Activated CD4-positive, alpha-beta T cell treated with anti-CD3 and anti-CD28 coated beads, Interleukin-2, amount 50 U/mL, for 1 hour (primary cell): ENCODE data around the gene PTPN20.

ENCODE experiments used
- DNase-seq: peaks from one replicate; pipeline ENCODE4 v3.0.0-alpha.2; 2020

The PTPN20 gene

DNA sequence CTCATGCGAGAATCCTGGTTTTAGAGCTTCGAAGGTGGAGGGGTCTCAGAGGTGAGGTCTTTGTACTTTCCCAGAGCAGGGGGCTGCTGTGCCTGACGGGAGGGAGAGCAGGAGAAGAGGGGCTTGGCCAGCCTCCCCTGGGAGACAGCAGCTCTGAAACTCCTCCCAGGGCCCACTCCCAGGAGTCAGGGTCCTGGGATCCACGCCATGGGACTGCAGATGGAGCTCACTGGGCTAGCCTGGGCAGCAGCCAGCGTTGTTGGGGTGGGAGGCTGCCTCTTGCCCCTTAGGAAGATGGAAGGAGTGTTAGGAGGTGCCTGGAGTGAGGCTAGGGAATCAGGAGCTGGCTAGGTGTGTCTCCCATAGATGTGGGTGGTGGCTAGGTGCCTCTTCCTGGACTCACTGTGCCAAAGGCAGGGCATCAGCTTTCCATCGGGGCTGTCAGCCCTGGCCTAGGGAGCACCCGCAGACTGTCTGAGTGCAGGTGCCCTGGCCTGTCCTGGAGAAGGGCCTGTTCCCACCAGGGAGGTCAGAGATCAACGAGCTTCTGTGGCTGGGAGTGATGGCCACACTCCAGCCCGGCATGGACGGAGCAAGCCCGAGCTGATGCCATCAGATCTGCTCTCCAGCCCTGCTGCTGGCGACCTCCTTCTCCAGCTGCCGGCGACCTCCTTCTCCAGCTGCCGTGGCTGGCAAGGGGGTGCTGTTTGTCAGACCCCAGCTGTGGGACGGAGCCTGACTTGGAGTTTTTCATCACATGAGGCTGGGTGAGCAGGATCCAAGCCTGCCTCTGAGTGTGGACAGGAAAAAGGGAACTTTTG is 111.3 kb downstream of the PTPN20 start:
- DNase-seq, result no peak

DNA sequence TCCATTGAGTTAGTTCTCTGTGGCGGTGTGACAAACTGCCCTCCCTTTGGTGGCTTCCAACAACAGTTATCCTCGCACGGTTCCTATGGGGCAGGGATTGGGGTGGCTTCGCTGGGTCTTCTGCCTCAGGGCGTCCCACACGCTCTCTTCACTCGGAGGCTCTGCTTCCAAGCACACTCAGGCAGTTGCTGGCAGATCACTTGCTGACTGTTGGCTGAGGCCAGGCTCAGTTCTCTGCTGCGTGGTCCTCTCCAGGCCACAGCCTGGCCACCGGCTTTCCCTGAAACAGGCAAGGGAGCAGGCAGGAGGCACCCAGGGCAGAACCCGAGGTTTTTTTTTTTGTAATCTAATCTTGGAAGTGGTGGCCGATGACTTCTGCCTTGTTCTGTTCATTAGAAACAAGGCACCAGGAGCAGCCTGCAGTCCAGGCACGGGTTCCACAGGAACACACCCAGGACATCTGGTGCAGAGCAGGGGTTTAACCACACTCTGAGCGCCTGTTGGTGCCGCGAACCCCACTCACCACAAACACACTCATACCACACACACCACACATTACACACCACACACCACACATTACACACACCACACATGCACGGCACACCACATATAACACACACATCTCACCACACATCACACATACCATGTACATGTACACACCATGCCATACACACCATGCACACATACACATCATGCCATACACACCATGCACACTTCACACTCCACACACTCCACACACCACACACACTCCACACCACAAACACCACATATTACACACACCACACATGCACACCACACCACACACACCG is 112.2 kb downstream of the PTPN20 start:
- DNase-seq, result no peak

DNA sequence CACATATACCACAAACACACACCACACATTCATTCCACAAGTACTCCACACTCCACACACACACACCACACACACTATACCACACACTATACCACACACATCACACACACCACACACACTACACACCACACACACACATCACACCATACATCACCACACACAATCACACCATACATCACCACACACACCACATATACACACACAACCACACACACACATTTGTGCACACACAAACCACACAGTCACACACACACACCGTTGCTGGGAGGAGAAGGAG is 112.8 kb downstream of the PTPN20 start:
- no peak for DNase-seq

DNA sequence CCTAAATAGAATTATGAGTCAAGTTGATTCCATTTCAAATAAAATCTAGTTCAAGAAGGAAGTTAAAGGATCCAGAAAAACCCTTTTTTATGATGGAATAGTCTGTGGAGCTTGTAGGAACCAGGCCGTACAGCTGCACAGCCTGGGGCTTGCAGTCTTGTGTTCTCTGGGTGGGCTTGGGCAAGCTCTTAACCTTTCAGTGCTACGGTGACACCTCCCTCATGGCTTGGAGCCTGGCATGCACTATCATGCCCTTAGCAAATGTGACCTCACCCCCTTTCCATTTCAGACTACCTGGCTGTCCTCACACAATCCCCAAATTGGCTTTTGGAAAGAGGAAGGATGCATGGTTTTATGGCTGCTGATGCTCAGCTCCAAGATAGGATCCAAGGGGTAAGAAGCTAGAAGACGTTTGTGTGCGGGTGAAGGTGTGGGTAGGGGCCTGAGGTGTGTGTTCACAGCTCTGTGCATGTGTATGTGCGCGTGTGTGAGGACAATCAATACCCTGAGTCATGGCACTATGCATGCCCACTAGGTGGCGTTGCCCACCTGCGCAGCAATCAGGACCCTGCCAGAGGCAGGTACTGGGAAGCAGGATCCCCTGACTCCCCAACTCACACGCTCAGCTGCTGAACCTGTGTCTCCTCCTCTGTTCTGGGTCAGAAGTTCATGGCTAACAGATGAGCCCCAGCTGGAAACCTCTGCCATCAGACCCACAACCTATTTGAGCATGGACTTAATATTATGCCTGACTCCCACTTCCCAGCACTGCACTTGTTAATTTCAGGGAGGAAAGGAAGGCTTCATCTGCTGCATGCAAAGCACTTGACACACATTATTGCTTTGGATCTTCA is 113.4 kb downstream of the PTPN20 start:
- peak; percentile 63 for DNase-seq

DNA sequence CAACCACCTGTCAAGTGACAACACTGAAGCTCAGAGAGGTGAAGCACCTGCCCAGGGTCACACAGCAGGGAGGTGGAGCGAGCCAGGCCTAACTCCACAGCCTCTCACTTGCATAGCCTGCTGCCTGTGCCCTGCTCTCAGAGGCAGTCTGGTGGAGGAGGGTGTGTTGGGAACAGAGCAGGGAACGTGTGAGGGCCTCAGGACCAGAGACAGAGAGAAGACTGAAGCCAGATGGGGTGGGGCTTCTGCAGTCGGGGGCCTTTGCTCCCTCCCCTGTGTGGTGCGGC is 114.0 kb downstream of the PTPN20 start:
- DNase-seq, result no peak

DNA sequence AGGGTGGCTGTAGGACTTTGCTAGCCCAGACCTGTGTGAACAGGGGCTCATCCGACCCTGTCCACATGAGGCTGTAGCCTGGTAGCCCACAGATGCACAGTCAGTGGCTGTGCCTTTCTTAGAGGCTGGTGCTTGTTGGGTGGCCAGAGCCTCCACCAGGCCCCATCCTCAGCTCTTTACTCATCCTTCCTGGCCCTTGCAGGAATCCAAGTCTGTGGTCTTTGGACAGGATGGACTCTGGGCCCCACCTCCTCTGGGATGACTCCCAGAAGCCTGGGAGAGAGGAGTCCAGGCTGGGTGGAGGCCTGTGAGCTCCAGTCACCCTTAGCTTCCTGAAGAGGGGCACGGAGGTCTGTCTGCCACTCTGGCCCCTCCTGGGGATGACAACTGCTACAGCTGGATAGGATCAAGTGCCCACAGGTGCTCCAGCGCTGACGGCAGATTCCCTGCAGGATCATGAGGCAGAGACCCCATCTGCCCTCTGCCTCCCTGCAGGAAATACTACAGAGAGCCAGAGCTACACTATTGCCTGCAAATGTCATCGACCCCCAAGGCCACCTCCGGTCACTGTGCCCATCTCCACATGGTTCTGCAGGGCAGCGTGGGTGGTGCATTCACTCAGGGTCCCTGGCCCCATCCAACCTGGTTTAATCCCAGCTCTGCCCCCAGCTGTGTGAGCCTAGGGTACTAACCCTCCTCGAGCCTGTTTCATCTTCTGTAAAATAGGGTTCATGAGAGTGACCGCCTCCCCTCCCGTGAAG is 114.5 kb downstream of the PTPN20 start:
- DNase-seq, result no peak

DNA sequence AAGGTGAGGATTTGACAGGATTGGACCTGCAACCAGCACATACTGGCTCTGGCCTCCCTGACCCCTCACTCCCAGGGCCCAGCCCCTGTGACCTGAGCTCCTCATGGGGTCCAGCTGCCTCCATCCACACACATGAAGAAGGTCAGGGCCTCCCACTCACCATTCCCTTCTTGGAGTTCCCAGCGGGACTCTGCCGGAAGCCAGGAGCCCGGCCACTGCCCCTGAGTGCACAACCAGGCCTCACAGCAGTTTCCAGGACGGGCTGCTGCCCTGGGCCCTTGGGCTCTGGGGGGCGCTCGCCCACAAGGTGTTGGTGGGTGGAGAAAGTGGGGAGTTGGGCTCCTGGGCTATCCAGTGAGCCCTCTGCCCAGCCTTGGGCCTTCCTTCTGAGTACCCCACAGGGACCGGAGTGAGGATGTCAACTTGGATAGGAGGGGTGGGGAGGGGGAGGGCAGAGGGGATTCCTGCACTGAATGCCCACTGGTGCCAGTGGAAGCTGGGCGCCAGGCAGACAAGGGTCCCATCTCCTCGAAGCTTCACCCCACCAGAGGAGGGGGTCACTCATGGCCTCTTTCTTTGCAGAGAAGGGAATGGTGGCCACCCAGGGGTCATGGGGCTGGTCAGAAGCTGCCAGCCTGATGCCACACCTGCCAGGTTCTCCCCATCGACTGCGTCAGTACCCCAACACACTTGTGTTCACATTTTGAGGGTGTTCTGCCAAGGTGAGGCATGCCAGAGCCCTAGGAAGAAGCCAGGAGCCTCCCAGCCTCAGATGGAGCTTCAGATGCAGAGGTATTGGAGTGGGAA is 115.3 kb downstream of the PTPN20 start:
- no peak for DNase-seq

DNA sequence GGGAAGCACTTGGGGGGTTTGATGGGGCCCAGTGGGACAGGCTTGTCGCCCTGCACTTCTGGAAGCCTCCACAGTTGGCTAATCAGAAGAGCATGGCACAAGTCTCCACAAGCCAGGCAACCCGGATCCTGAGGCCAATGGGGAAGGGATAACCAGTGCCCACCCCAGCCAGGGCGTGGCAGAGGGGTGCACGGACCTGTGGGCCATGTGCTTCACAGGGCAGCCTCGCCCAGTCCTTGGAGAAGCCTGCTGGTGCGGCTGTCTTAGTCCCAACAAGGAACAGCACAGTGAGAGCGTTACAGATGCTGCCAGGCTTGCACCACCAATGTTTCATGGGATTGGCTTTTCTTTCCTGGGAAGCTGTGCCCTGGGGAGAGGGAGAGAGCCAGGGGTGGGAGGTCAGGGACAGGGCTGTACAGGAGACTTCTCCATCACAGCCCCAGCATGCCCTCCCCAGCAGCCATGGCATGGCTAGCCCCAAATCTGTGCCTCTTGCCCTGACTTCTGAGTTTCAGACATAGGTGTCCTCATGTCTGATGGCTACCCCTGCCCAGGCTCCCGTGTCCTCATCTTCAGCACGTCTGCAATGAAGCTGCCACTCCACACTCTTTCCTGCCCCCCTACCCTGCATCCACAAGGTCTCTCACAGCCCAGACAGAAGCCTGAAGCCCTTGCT is 116.0 kb downstream of the PTPN20 start:
- DNase-seq, result no peak

DNA sequence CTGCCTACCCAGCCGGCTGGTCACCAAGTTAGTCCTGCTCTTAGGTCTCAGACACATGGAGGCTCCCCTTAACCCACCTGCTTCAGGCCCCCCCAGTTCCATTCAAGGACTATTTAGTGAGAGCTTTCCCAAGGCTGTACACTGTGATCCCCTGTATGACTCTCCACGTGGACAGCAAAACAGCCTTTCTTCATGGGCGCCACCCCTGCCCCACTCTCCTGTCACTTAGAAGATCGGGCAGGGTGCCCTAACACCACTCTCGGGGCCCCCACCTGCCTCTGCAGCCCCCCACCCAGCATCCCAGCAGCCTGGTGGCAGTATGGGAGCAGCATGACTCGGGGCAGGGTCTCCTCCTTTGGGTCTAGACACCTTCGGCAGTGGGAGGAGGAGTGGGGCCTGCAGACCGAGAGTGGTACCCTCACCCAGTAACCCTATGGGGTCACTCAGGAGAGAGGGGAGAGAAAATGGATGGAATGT is 116.6 kb downstream of the PTPN20 start:
- DNase-seq, result no peak

DNA sequence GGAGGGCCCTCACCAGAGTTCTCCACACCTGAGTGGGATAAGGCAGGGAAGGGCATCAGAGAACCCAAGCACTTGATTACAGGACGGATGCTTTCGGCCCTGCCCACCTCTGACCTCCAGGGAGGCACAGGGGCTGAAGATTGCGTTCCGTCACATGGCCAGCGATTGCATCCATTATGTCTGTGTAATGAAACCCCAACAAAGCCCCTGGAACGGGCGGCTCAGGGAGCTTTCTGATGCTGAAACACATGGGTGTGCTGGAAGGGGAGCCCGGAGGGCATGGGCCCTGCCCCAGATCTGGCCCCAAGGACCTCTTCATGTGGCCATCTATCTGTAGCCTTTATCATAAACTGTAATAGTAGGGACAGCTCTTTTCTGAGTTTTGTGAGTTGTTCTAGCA is 117.2 kb downstream of the PTPN20 start:
- DNase-seq, result no peak

DNA sequence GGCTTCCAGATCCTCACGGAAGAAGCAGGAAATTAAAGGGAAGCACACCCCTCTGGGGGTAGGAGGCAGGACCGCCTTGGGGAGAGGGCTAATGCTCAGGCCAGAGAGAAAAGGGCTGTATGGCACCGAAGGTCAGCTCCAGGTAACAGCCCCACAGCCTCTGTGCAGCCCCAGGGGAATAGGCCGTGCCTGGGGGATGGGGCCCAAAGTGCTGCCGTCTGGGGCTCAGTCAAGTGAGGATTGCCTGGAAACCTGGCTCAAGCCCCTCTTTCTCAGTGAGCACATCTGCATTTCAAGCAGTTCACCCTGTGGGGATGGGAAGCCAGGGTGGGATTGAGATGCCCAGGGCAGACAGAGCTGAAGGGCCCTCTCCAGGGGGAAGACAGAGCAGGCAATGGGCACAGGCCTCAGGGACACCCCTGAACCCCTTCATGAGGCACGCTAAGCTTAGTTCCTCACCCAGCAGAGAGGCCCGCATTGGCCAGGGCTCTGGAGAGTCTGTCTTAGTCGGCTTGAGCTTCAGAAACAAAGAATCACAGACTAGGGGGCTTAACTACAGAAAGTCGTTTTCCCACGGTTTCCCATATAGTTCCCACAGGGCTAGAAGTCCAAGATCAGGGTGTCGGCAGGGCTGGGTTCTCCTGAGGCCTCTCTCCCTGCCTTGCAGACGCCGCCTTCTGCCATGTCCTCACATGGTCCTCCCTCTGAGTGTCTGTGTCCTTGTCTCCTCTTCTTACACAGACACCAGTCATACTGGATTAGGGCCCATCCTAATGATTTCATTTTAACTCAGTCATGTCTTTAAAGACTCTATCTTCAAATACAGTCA is 118.2 kb downstream of the PTPN20 start:
- no peak for DNase-seq

DNA sequence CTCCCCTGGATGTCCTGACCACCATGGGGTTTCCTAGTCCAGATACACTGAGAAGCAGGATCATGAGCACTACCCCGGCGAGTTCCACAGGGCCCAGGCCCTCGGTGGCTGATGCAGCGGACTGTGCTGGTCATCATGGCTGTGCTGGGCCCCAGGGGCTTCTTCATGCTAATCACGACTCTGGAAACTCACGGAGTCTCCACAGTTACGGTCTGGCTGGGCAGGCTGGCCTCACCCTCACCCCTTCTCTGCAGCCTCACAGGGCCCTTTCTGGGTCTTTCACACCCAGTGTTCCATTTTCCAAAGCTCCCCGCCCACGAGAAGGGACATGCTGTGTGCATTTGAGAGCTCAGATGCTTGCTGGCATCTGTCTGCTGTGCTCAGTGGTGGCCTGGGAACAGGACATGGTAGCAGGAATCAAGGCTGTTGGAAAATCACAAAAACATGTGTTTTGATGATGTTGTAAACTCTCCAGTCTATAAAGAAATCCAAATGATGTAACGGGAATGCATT is 119.0 kb downstream of the PTPN20 start:
- no peak for DNase-seq

DNA sequence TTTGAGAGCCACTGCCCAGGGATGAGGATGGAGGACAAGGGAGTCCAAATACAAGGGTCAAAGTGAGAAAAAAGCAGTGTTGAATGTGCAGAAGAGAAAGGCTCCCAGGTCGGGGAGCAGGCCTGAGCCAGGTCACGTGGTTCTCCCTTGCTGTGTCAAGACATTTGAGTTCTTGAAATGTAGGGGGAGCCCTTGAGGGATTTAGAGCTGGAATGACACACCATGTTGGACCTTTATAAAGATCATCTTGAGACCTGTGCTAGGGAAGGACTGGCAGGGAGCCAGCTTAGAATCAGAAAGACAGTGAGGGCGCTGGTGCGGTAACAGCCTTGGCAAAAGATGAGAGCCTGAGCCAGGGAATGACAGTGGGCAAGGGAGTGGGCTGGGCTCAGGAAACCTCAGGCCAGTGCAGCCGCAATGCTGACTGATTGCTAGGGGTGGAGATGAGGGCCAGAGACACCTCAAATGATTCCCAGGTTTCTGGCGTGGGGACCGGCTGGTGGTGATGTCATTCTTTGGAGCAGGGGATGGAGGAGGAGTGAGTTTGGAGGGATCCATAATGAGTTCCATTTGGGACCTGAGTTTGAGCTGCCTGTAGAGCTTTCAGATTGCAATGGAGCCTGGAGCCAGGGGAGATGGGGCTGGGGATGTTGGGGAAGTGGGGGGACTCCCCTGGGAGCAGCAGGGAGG is 120.1 kb downstream of the PTPN20 start:
- DNase-seq, result no peak

DNA sequence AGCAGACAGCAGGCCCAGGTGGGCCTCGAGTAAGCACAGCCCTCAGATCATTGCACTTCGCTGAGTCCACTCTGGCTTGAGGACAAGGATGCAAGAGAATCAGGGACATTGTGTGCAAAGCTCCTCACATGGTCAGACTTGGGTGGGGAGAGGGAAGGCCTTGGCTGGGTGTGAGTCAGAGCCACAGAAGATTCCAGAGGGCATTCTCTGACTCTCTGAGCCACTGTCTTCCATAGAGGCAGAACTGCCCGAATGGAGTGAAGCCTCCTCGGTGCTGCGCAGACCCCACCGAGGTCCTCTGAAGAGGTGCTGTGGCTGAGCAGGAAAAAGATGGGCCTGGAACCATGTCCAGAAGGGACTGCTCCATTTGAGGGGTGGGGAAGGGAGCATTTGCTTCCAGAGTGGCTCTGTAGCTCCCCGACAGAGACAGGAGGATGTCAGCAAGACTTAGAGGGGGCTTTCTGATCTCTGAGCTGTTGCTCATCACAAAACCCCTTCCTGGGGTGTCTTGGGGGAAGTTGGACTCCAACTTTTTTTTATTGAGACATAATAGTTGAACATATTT is 120.8 kb downstream of the PTPN20 start:
- no peak for DNase-seq

DNA sequence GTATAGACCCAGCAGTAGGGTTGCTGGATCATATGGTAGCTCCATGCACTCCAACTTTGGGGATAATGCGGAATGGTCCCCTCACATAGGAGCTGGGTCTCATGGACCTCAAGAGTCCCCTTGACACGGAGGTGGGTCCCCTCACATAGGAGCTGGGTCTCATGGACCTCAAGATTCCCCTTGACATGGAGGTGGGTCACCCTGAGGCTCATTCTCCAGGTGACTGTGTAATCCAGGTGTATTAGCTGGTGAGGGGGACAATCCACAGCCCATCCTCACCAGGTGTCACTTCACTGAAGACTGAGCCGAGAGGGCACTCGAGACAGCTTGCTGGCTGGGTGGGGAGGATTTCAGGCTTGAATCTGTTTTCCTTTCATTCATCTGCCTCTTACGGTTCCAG is 121.9 kb downstream of the PTPN20 start:
- no peak for DNase-seq

DNA sequence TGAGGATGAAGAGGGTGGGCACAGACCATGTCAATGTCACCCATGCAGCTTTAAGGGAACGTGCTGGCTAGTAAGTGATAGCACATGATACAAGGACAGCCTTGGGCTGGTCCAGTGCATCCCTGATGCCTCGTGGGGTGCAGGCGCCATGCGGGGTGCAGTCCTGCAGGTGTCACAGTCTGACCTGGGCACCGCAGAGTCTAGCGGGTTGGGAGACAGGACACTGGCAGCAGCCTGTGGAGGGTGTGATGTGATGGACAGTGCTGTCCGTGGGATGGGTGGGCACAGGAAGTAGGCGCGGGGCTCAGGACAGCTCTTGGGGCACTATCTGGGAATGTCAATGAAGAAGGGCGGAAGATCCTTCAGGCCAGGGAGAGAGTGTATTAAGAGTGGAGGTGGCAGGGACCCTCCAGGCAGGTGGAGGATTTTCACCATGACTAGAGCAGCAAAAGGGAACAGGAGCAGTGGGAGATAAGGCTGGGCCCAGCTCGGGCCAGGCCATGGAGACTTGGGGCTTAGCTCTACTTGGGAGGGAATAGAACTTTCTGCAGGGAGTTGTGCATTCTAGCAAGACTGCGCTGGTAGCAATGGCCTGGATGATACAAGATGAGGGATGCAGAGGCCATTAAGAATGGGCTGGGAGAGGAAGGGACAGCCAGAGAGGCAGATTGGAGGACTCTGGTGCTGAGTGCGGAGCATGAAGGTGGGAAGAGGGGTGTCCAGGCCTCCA is 122.5 kb downstream of the PTPN20 start:
- no peak for DNase-seq

DNA sequence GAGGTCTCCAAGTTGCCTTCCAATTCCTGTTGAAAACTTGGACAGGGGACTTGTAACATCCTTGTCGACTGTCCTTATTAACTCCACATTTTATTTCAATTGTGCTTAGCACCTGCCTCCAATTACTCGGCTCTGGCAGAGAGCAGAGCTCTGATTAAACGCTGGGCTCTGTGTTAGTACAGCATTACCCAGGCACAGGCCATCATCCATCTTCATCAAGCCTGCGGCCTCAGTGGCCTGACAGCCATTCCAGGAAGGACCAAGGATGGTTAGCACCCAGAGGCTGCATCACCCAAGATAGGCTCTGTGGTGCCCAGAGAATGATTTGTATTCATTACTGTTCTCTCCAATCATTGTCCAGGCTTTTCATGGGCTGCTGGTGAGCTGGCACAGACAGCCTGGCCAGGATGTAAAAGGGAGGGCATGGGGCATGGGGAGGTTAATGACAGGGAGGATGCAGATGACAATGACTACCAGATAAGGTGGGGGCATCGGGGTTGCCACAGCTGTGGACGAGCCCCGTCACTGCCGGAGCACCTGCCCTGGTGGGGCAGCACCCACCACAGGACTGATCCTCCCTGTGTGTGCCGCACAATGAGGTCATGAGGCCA is 123.3 kb downstream of the PTPN20 start:
- DNase-seq, result no peak

DNA sequence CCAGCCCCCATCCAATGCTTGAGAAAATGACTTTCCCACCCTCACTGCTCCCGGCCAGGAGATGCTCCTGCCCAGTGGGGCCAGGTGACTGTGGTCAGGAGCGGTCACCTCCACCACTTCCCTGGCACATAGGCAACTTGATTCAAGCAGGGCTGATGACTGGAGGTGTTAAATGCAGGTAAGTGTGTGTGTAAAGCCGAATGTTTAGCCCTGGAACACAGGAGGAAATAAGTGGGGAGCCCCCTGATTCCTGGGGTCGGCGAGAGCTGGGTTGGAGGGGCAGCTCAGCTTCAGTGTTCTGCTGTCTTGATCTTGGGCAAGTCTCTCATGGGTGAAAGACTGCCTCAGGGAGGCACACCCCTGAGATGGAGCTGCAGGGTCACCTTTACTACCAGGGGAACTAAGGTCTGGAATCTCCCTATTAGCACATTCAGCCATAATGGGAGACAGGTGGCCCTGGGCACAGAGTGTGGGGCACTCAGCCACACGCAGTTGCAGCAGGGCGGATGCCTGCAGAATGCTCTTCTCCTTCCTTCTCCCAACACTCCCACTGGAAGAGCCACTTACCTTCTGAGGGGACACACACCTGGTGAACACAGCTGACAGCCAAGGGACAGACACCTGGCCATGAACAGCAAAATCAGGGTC is 124.1 kb downstream of the PTPN20 start:
- no peak for DNase-seq
